Sigmoid colon (tissue), 7 donors: ENCODE data around the gene FANCD2OS. TPM values are rescaled to one million over a fixed set of nuclear protein-coding genes. Genes with fewer than 3 reads are reported as not detected.
A peak's percentile ranks its signal among the peaks of the same experiment; 100 is the strongest.

Source experiments
- DNase-seq: peaks from one replicate; pipeline ENCODE4 v3.0.0-alpha.2; 2019
- H3K27ac ChIP-seq, 4 donors: fragments of 200-600 bp; sonication (generic); one replicate each; pipeline ENCODE4 v1.5.1; 2016 to 2019; ENCODE audit warnings: mild to moderate bottlenecking in 1 of 4
- H3K27me3 ChIP-seq, 3 donors: fragments of 200-600 bp; sonication (generic); one replicate each; pipeline ENCODE4 v1.5.1; 2019; ENCODE audit warnings: mild to moderate bottlenecking in 1 of 3
- H3K36me3 ChIP-seq, 4 donors: fragments of 200-600 bp; sonication (generic); one replicate each; pipeline ENCODE4 v1.5.1; 2016 to 2019
- H3K4me1 ChIP-seq, 4 donors: fragments of 200-600 bp; sonication (generic); one replicate each; pipeline ENCODE4 v1.5.1; 2017 to 2019
- H3K4me3 ChIP-seq, 4 donors: fragments of 200-600 bp; sonication (generic); one replicate each; pipeline ENCODE4 v1.5.1; 2017 to 2019; ENCODE audit warnings: mild to moderate bottlenecking in 2 of 4, moderate library complexity in 1 of 4
- H3K9me3 ChIP-seq, 4 donors: fragments of 200-600 bp in 3 of 4; sonication (generic) in 3 of 4; one replicate each; pipeline versions ENCODE4 v1.5.1 to v1.6.1; 2013 to 2019
- EP300 ChIP-seq, 4 donors: sonication (generic); formaldehyde crosslinking; IDR thresholded peaks; one replicate each; pipeline ENCODE4 v1.6.1; 2017; ENCODE audit warnings: antibody characterized with exemption in 4 of 4
- POLR2A ChIP-seq, 2 donors: fragments of 450-650 bp; IDR thresholded peaks; one replicate each; pipeline ENCODE4 v1.6.1; 2016; ENCODE audit warnings: antibody characterized with exemption in 2 of 2, mild to moderate bottlenecking in 2 of 2, moderate library complexity in 2 of 2
- POLR2AphosphoS5 ChIP-seq, 4 donors: sonication (generic); formaldehyde crosslinking; IDR thresholded peaks; one replicate each; pipeline ENCODE4 v1.6.1; 2017; ENCODE audit warnings: antibody characterized with exemption in 4 of 4
- WGBS, 2 donors: extraction: QIAGEN DNeasy Blood & Tissue Kit; methylation state at CpG; one replicate each; pipeline ENCODE4 v1.1.7; 2013; 5-methylcytosine and 5-hydroxymethylcytosine counted together
- intact Hi-C: fragments of 100-400 bp; cut with DNase I; formaldehyde crosslinking; loops from one replicate; pipeline ENCODE4 v1.15.1; 2023
- polyA plus RNA-seq, 3 donors: library from polyadenylated mRNA; stranded (reverse); fragments of 200-250 nt; gene quantifications; one replicate each; pipeline ENCODE4 v1.2.3, GENCODE V29; 2013
- total RNA-seq, 4 donors: library from RNA; depleted of rRNA; stranded (reverse); fragments of >200 nt; gene quantifications; one replicate each; pipeline ENCODE4 v1.1.0, GENCODE V29; 2016
- TF ChIP-seq, protein P1 (sequence below), 4 experiments: fragments of 450-650 bp in 3 of 4; fragments of 200-600 bp in 1 of 4; IDR thresholded peaks; one replicate each; pipeline ENCODE4 v1.5.1; 2016 to 2019; ENCODE audit warnings: antibody characterized with exemption in 4 of 4, mild to moderate bottlenecking in 3 of 4, moderate library complexity in 2 of 4
- donor health status: healthy with polysubstance abuse.
- donor health status: Bipolar disorder and iron deficiency.
- donor health status: healthy.

FANCD2OS gene
- total and polyA plus RNA-seq, 7 donors = not detected

DNA sequence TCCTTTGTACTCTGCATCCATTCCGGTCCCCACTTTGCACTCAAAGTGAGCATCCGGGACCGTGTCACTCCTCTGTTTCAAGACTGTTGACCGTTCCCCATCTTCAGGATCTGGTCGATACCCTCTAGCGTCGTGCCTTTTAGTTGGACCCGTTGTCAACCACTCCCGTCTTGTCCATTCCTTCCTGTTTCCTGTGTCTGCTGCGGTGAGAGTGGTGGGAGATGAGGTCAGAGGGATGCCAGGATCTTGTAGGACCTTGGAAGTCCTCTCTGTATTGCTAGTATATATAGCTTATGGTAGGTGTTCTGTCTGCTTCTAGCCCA is 8.0 kb upstream of the FANCD2OS start:
- H3K4me1 ChIP-seq = peaks cover 0 to 32% (median 26%) of the 10 kb centered on the region in 4 donors
- H3K36me3 ChIP-seq = no peaks in the 10 kb centered on the region
- DNase-seq = no peak
- H3K9me3 ChIP-seq = no peaks in the 10 kb centered on the region
- WGBS, 2 donors = 1% methylated on average over 10 of the region's 10 CpGs
- TF ChIP-seq, protein P1, sequence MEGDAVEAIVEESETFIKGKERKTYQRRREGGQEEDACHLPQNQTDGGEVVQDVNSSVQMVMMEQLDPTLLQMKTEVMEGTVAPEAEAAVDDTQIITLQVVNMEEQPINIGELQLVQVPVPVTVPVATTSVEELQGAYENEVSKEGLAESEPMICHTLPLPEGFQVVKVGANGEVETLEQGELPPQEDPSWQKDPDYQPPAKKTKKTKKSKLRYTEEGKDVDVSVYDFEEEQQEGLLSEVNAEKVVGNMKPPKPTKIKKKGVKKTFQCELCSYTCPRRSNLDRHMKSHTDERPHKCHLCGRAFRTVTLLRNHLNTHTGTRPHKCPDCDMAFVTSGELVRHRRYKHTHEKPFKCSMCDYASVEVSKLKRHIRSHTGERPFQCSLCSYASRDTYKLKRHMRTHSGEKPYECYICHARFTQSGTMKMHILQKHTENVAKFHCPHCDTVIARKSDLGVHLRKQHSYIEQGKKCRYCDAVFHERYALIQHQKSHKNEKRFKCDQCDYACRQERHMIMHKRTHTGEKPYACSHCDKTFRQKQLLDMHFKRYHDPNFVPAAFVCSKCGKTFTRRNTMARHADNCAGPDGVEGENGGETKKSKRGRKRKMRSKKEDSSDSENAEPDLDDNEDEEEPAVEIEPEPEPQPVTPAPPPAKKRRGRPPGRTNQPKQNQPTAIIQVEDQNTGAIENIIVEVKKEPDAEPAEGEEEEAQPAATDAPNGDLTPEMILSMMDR (IDR thresholded peaks at IDR 0.05) = no peak
- TF ChIP-seq POLR2AphosphoS5 (IDR thresholded peaks at IDR 0.05) = no peak
- no peak for TF ChIP-seq POLR2A (IDR thresholded peaks at IDR 0.05)
- no peak for TF ChIP-seq EP300 (IDR thresholded peaks at IDR 0.05)
- H3K4me3 ChIP-seq = peak overlapping the region; percentile 50 to 93 (median 75)
- no peaks in the 10 kb centered on the region for H3K27me3 ChIP-seq
- peak overlapping the region; percentile 75 to 87 (median 82) for H3K27ac ChIP-seq
- intact Hi-C loops = loop anchor here (5.0 to 10.0 kb wide), 3 partner anchors 89 to 184 kb away; partner anchors contain the start of genes CRELD1, EMC3 and FANCD2

DNA sequence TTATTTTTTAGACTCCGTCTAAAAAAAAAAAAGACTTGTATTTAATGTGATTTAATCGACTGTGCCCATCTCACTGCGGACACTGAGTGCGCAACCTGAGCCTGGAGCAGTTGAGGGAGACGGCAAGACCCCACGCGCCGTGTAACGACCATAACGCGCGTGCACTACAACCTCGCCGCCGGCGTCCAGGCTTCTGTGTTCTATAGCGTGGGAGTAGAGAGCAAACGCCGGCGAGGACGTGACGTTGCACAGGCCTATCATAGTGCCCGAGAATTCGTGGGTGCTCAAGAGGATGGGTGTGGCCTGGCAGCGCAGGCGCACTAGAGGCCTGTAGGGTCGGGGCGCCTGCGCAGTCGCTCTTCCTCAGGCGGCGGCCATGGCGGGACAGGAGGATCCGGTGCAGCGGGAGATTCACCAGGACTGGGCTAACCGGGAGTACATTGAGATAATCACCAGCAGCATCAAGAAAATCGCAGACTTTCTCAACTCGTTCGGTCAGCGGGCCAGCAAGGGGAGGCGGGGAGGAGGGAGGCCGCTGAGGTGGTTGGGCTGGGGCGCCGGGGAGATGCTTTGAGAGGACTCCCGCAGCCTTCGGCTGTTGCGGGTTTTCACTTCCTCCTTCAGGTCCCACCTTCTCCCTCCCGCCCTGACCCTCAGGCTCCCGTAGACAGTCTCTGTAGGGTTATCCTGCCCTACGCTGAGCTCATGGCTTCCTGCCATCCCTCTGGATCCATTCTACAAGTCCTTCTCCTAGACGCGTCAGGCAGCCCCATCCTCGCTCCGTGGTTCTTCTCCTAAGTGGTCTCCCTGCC is 7.5 kb upstream of the FANCD2OS start, which contains the start of gene BRK1:
Gene BRK1 (plus strand): TSS at position 350 of the 812 bp plus-strand sequence. CDS start 27 bp downstream, at position 377.
- Histone ChIP-seq H3K9me3 (no peaks in the 10 kb centered on the region), H3K4me3 (peak within 1 kb of the TSS; percentile 50 to 93 (median 75)), H3K27me3 (no peaks in the 10 kb centered on the region), H3K36me3 (no peaks in the 10 kb centered on the region), H3K27ac (peak within 1 kb of the TSS; percentile 75 to 87 (median 82)), H3K4me1 (peaks cover 0 to 32% (median 26%) of the 10 kb centered on the region in 4 donors)
- TF ChIP-seq, protein P1 (IDR thresholded peaks at IDR 0.05) = no peak
- TF ChIP-seq EP300 (IDR thresholded peaks at IDR 0.05) (no peak), POLR2A (IDR thresholded peaks at IDR 0.05) (peak; percentile 81 to 86), POLR2AphosphoS5 (IDR thresholded peaks at IDR 0.05) (peak; percentile 89 to 97 (median 92))
- intact Hi-C loops = loop anchor here (1.0 to 10.0 kb wide), 4 partner anchors 88 to 183 kb away; partner anchors contain the start of genes CRELD1, EMC3 and FANCD2
- WGBS, 2 donors = 0% methylated on average over 54 of the region's 54 CpGs
- peak; percentile 97 for DNase-seq

DNA sequence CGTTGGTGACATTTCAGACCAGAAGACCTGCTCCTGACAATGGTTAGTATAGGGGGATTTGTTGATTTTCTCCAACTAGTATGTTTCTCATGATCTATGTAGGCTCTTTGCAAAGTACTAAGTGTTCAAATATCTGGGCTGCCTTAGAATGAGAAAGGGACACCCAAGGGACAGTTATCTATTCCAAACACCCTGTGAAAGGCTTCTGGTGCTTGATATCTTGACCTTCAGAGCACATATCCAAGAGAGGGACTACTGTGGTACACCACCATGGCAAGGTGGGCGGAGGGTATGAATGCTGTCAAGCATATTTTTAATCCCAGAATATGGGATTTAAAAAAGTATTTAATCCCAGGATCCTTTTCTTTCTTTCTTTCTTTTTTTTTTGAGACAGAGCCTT is 1.1 kb downstream of the FANCD2OS start:
- no peak for TF ChIP-seq EP300 (IDR thresholded peaks at IDR 0.05)
- no peak for TF ChIP-seq POLR2AphosphoS5 (IDR thresholded peaks at IDR 0.05)
- TF ChIP-seq, protein P1 (IDR thresholded peaks at IDR 0.05) = no peak
- no peak for TF ChIP-seq POLR2A (IDR thresholded peaks at IDR 0.05)
- Histone ChIP-seq H3K27ac (no peak overlapping the region), H3K9me3 (no peaks in the 10 kb centered on the region), H3K4me1 (no peaks in the 10 kb centered on the region), H3K4me3 (no peak overlapping the region), H3K27me3 (peaks cover 0 to 7% (median 0%) of the 10 kb centered on the region in 3 donors), H3K36me3 (no peaks in the 10 kb centered on the region)
- intact Hi-C loops = no loop called here
- no peak for DNase-seq
- 87 to 91% methylated on average over 2 of the region's 2 CpGs for WGBS, 2 donors

DNA sequence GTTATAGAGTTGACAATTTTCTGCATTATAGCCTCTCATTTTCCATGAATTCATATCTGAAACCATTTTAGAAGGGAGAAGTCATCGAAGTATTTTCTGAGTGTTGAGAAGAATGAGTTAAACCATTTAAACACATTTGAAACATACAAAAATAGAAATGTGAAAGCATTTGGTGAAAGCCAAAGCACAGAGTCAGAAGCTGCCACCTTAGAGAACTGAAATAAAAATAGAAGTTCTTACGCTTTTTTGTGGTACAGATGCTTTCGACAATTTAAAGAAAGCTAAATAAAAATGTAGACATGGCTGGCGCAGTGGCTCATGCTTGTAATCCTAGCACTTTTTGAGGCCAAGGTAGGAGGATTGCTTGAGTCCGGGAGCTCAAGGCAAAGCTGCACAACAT is 9.0 kb downstream of the FANCD2OS start:
- 96 to 97% methylated on average over 5 of the region's 5 CpGs for WGBS, 2 donors
- Histone ChIP-seq H3K9me3 (no peaks in the 10 kb centered on the region), H3K36me3 (no peaks in the 10 kb centered on the region), H3K4me1 (no peaks in the 10 kb centered on the region), H3K27me3 (no peaks in the 10 kb centered on the region), H3K4me3 (no peak overlapping the region), H3K27ac (no peak overlapping the region)
- intact Hi-C loops = no loop called here
- DNase-seq = no peak
- TF ChIP-seq POLR2AphosphoS5 (IDR thresholded peaks at IDR 0.05) = no peak
- TF ChIP-seq POLR2A (IDR thresholded peaks at IDR 0.05) = no peak
- TF ChIP-seq, protein P1 (IDR thresholded peaks at IDR 0.05) = no peak
- no peak for TF ChIP-seq EP300 (IDR thresholded peaks at IDR 0.05)
